H1 (cell line): ENCODE data around the gene OTUD3. TPM values are rescaled to one million over a fixed set of nuclear protein-coding genes. Genes with fewer than 3 reads are reported as not detected.

Experiments
- CTCF ChIA-PET: fragments of 300-600 bp; sonication (Branson Sonifier 250); formaldehyde crosslinking; loops from one replicate; lab custom pipeline; 2021; ENCODE audit not compliant: partially characterized antibody; lab: Charles Lee
- POLR2A ChIA-PET: fragments of 300-600 bp; sonication (Branson Sonifier 250); formaldehyde crosslinking; loops from one replicate; lab custom pipeline; 2021; ENCODE audit warnings: inconsistent platforms; ENCODE audit not compliant: partially characterized antibody; lab: Charles Lee
- DNase-seq, 2 experiments: peaks; one replicate each; pipeline versions ENCODE4 v3.0.0 to v3.0.0-alpha.2; 2010 to 2022; ENCODE audit warnings: low spot score in 2 of 2, low read depth in 1 of 2, mixed read lengths in 1 of 2
- FAIRE-seq: peaks from 2 replicates; lab custom pipeline; 2011; peaks lifted over from hg19 to GRCh38; lab: Jason Lieb, UNC
- H2AFZ ChIP-seq: 2 replicates; pipeline ENCODE4 v1.8.1; 2012; ENCODE audit warnings: low read length, inconsistent platforms
- H2AK5ac ChIP-seq: 2 replicates; pipeline ENCODE4 v1.6.1; 2013; ENCODE audit warnings: low read depth, low read length
- H2BK120ac ChIP-seq: replicated peaks from 2 replicates; pipeline ENCODE3; 2013; ENCODE audit warnings: low read depth, low read length, inconsistent platforms
- H2BK12ac ChIP-seq: 2 replicates; pipeline ENCODE4 v1.6.1; 2013; ENCODE audit warnings: low read depth, low read length
- H2BK15ac ChIP-seq: 2 replicates; pipeline ENCODE4 v1.6.1; 2013; ENCODE audit warnings: low read length
- H2BK20ac ChIP-seq: 2 replicates; pipeline ENCODE4 v1.6.1; 2013; ENCODE audit warnings: low read length
- H2BK5ac ChIP-seq: 2 replicates; pipeline ENCODE4 v1.6.1; 2013; ENCODE audit warnings: low read depth, low read length
- H3K14ac ChIP-seq: 2 replicates; pipeline ENCODE4 v1.6.1; 2013; ENCODE audit warnings: inconsistent platforms; ENCODE audit not compliant: insufficient read length
- H3K18ac ChIP-seq: 2 replicates; pipeline ENCODE4 v1.6.1; 2013; ENCODE audit warnings: low read length; ENCODE audit errors: extremely low read depth
- H3K23ac ChIP-seq: 2 replicates; pipeline ENCODE4 v1.6.1; 2013; ENCODE audit warnings: inconsistent platforms; ENCODE audit not compliant: insufficient read length
- H3K23me2 ChIP-seq: 2 replicates; pipeline ENCODE4 v1.6.1; 2013; ENCODE audit warnings: low read depth, low read length
- H3K27ac ChIP-seq: 2 replicates; pipeline ENCODE4 v1.6.1; 2011; ENCODE audit warnings: low read depth, low read length, inconsistent platforms
- H3K27me3 ChIP-seq, 4 experiments: replicated peaks in 1 of 4; 1 replicate in 1 of 4; 2 replicates in 3 of 4; pipeline versions ENCODE4 v1.6.1 to v1.8.1; 2011 to 2013; ENCODE audit warnings: low read length in 3 of 4, mild to moderate bottlenecking in 3 of 4, inconsistent platforms in 2 of 4, mixed read lengths in 2 of 4, moderate library complexity in 1 of 4; ENCODE audit not compliant: control insufficient read depth in 3 of 4, insufficient read depth in 3 of 4; ENCODE audit errors: extremely low read depth in 1 of 4
- H3K36me3 ChIP-seq, 4 experiments: 2 replicates each; pipeline versions ENCODE4 v1.6.1 to v1.8.1; 2011 to 2013; ENCODE audit warnings: mild to moderate bottlenecking in 4 of 4, low read length in 3 of 4, moderate library complexity in 2 of 4, control low read depth in 1 of 4, inconsistent platforms in 1 of 4; ENCODE audit not compliant: insufficient read depth in 4 of 4, control insufficient read depth in 2 of 4
- H3K4ac ChIP-seq: replicated peaks from 2 replicates; pipeline ENCODE3; 2013; ENCODE audit warnings: low read length, low read depth, mixed read lengths, inconsistent platforms; ENCODE audit not compliant: insufficient read length
- H3K4me1 ChIP-seq, 4 experiments: replicated peaks in 1 of 4; 1 replicate in 1 of 4; 2 replicates in 3 of 4; pipeline versions ENCODE4 v1.6.1 to v1.8.1; 2011 to 2013; ENCODE audit warnings: low read length in 3 of 4, inconsistent platforms in 2 of 4, mixed read lengths in 1 of 4; ENCODE audit not compliant: insufficient read depth in 4 of 4, control insufficient read depth in 3 of 4
- H3K4me2 ChIP-seq, 2 experiments: 2 replicates each; pipeline versions ENCODE4 v1.6.1 to v1.8.1; 2011 to 2013; ENCODE audit warnings: low read depth in 2 of 2, low read length in 2 of 2, control low read depth in 1 of 2, inconsistent platforms in 1 of 2, mild to moderate bottlenecking in 1 of 2; ENCODE audit not compliant: insufficient read depth in 1 of 2
- H3K4me3 ChIP-seq, 4 experiments: fragments of 200-600, 300-600 bp in 1 of 4; sonication (generic), shearing (Covaris generic), sonication (Bioruptor Twin) in 1 of 4; 2 replicates each; pipeline versions ENCODE4 v1.5.1 to v1.8.1; 2011 to 2016; ENCODE audit warnings: low read length in 4 of 4, low read depth in 3 of 4, control low read depth in 2 of 4, inconsistent platforms in 2 of 4, mild to moderate bottlenecking in 2 of 4, mixed read lengths in 1 of 4, moderate library complexity in 1 of 4; ENCODE audit not compliant: insufficient read depth in 2 of 4; ENCODE audit errors: extremely low read depth in 1 of 4
- H3K56ac ChIP-seq: replicated peaks from 2 replicates; pipeline ENCODE3; 2013; ENCODE audit warnings: low read depth, mild to moderate bottlenecking, mixed read lengths, low read length, inconsistent platforms; ENCODE audit not compliant: insufficient read length
- H3K79me1 ChIP-seq: 2 replicates; pipeline ENCODE4 v1.6.1; 2013; ENCODE audit warnings: low read depth, low read length, control low read depth
- H3K79me2 ChIP-seq, 2 experiments: 2 replicates each; pipeline versions ENCODE4 v1.6.1 to v1.8.1; 2012 to 2013; ENCODE audit warnings: low read length in 2 of 2, mild to moderate bottlenecking in 2 of 2, inconsistent platforms in 1 of 2; ENCODE audit not compliant: insufficient read depth in 2 of 2, control insufficient read depth in 1 of 2
- H3K9ac ChIP-seq, 4 experiments: replicated peaks in 1 of 4; 1 replicate in 1 of 4; 2 replicates in 3 of 4; pipeline versions ENCODE4 v1.6.1 to v1.8.1; 2011 to 2013; ENCODE audit warnings: low read depth in 3 of 4, low read length in 3 of 4, control low read depth in 2 of 4, mild to moderate bottlenecking in 2 of 4, moderate library complexity in 2 of 4, inconsistent platforms in 1 of 4; ENCODE audit errors: extremely low read depth in 1 of 4
- H3K9me3 ChIP-seq, 2 experiments: 2 replicates each; pipeline versions ENCODE4 v1.6.1 to v1.8.1; 2012 to 2013; ENCODE audit warnings: mild to moderate bottlenecking in 2 of 2, moderate library complexity in 2 of 2, control low read depth in 1 of 2, inconsistent platforms in 1 of 2, low read depth in 1 of 2, low read length in 1 of 2, mixed read lengths in 1 of 2; ENCODE audit not compliant: insufficient read depth in 2 of 2
- H4K20me1 ChIP-seq, 2 experiments: replicated peaks in 1 of 2; 2 replicates each; pipeline versions ENCODE3 to v1.8.1; 2011 to 2013; ENCODE audit warnings: inconsistent platforms in 2 of 2, low read length in 2 of 2, mild to moderate bottlenecking in 1 of 2; ENCODE audit not compliant: insufficient read depth in 2 of 2, control insufficient read depth in 1 of 2
- H4K5ac ChIP-seq: 2 replicates; pipeline ENCODE4 v1.6.1; 2013; ENCODE audit warnings: low read length, low read depth, mixed read lengths, inconsistent platforms; ENCODE audit not compliant: insufficient read length
- H4K8ac ChIP-seq: 2 replicates; pipeline ENCODE4 v1.8.0; 2013; ENCODE audit warnings: mild to moderate bottlenecking, moderate library complexity, low read length, inconsistent platforms; ENCODE audit not compliant: insufficient read depth; ENCODE audit errors: extremely low read depth
- H4K91ac ChIP-seq: replicated peaks from 2 replicates; pipeline ENCODE3; 2013; ENCODE audit warnings: low read length, mixed read lengths, inconsistent platforms; ENCODE audit not compliant: insufficient read length
- BCL11A ChIP-seq, 2 experiments: IDR thresholded peaks; one replicate each; pipeline ENCODE4 v1.6.1; 2011; ENCODE audit warnings: low read depth in 2 of 2, low read length in 2 of 2, mild to moderate bottlenecking in 2 of 2
- BRCA1 ChIP-seq: IDR thresholded peaks from 2 replicates; pipeline ENCODE4 v1.6.1; 2012; ENCODE audit warnings: low read depth, low read length, improper control_type of control experiment
- CBX8 ChIP-seq: fragments of 300-800, 300-1000 bp; sonication (generic); IDR thresholded peaks from 2 replicates; pipeline ENCODE4 v1.7.1; 2016; ENCODE audit warnings: low read depth, low read length, borderline replicate concordance
- E2F6 ChIP-seq: IDR thresholded peaks from 2 replicates; pipeline ENCODE4 v1.6.1; 2012; ENCODE audit warnings: inconsistent platforms
- GABPA ChIP-seq: IDR thresholded peaks from 2 replicates; pipeline ENCODE4 v1.6.1; 2011; ENCODE audit warnings: mild to moderate bottlenecking, low read length, moderate library complexity, borderline replicate concordance; ENCODE audit not compliant: insufficient read depth
- HDAC2 ChIP-seq, 2 experiments: fragments of 300-600 bp in 1 of 2; sonication (generic) in 1 of 2; IDR thresholded peaks; 2 replicates each; pipeline ENCODE4 v1.6.1; 2011 to 2012; ENCODE audit warnings: low read depth in 2 of 2, low read length in 2 of 2, mild to moderate bottlenecking in 2 of 2, moderate library complexity in 2 of 2, borderline replicate concordance in 1 of 2, inconsistent platforms in 1 of 2
- PHF8 ChIP-seq: fragments of 200-600 bp; sonication (generic); conservative IDR thresholded peaks from 2 replicates; pipeline ENCODE4 v1.7.1; 2012; ENCODE audit warnings: low read depth, mild to moderate bottlenecking, inconsistent platforms, low read length, moderate library complexity
- RNF2 ChIP-seq: fragments of 200-900, 300-1000 bp; sonication (generic); IDR thresholded peaks from 2 replicates; pipeline ENCODE4 v1.7.1; 2016; ENCODE audit warnings: borderline replicate concordance, low read depth, mild to moderate bottlenecking, antibody characterized with exemption, low read length; ENCODE audit not compliant: poor library complexity, severe bottlenecking; ENCODE audit errors: missing control alignments
- SIRT6 ChIP-seq: IDR thresholded peaks from one replicate; pipeline ENCODE4 v1.7.1; 2012; ENCODE audit warnings: low read length, inconsistent platforms
- SIX5 ChIP-seq: IDR thresholded peaks from 2 replicates; pipeline ENCODE4 v1.6.1; 2011; ENCODE audit warnings: mild to moderate bottlenecking, low read depth, low read length
- SRF ChIP-seq: IDR thresholded peaks from 2 replicates; pipeline ENCODE4 v1.6.1; 2011; ENCODE audit warnings: mild to moderate bottlenecking, low read depth, low read length, moderate library complexity
- SUZ12 ChIP-seq: fragments of 200-600 bp; sonication (generic); IDR thresholded peaks from 2 replicates; pipeline ENCODE4 v1.6.1; 2012; ENCODE audit warnings: mild to moderate bottlenecking, inconsistent platforms, low read length, moderate library complexity, mixed read lengths
- TBP ChIP-seq: IDR thresholded peaks from 2 replicates; pipeline ENCODE4 v1.6.1; 2011; ENCODE audit warnings: low read depth, low read length, improper control_type of control experiment
- WGBS, 2 experiments: shearing (Covaris generic) in 1 of 2; methylation state at CpG; one replicate each; pipeline versions ENCODE4 v1.1.6 to v1.1.7; 2013 to 2015; ENCODE audit warnings: low lambda C conversion rate in 2 of 2, mixed read lengths in 2 of 2, inconsistent platforms in 1 of 2, low coverage in 1 of 2, missing lambda C conversion rate in 1 of 2; ENCODE audit not compliant: insufficient replicate concordance in 2 of 2, insufficient coverage in 1 of 2, insufficient read length in 1 of 2; ENCODE audit errors: extremely low coverage in 1 of 2, missing lambda C conversion rate in 1 of 2; 5-methylcytosine and 5-hydroxymethylcytosine counted together
- polyA plus RNA-seq, 7 experiments: library from polyadenylated mRNA; depleted of rRNA in 3 of 7; stranded (reverse) in 5 of 7; unstranded in 2 of 7; fragments of >200 nt in 5 of 7; fragments of 200-250 nt in 2 of 7; gene quantifications; 1 replicate in 5 of 7; 2 replicates in 1 of 7; 4 replicates in 1 of 7; pipeline versions ENCODE4 v1.2.1 to v1.2.3, GENCODE V29; 2011 to 2013; ENCODE audit warnings: missing spikeins in 2 of 7, mixed read lengths in 2 of 7
- total RNA-seq: library from RNA; stranded (reverse); fragmentation: NEBNext Ultra II Directional; extraction: Animal tissue kit (Norgen Biotek cat#: 25700); gene quantifications from 2 replicates; pipeline ENCODE4 v1.2.1, GENCODE V29; 2021

Gene OTUD3
- total and polyA plus RNA-seq, 2 of the 8 experiments (the other 6 are each of a cell fraction or from before 2014, with no cell fraction given): 6.3 to 11.9 TPM

GRCh38 chr1:19909971-19910370 is 27.8 kb downstream of the OTUD3 start:
- Histone ChIP-seq H3K4me1 (no peaks in the 10 kb centered on the region), H3K18ac (no peak overlapping the region), H2BK20ac (no peak overlapping the region), H3K56ac (no peak overlapping the region), H2AK5ac (no peak overlapping the region), H3K79me1 (no peaks in the 10 kb centered on the region), H3K4me2 (no peak overlapping the region), H2AFZ (no peak overlapping the region), H4K5ac (no peak overlapping the region), H3K4ac (no peak overlapping the region), H4K8ac (no peak overlapping the region), H2BK5ac (no peak overlapping the region), H2BK12ac (no peak overlapping the region), H3K9me3 (no peaks in the 10 kb centered on the region), H2BK15ac (no peak overlapping the region), H3K27me3 (no peaks in the 10 kb centered on the region), H3K79me2 (no peaks in the 10 kb centered on the region), H3K27ac (no peak overlapping the region), H2BK120ac (no peak overlapping the region), H3K14ac (no peak overlapping the region), H3K4me3 (no peak overlapping the region), H3K36me3 (peaks cover 20 to 73% (median 61%) of the 10 kb centered on the region in 4 experiments), H3K9ac (no peak overlapping the region), H3K23ac (no peak overlapping the region), H4K20me1 (no peaks in the 10 kb centered on the region), H4K91ac (no peak overlapping the region), H3K23me2 (no peaks in the 10 kb centered on the region)
- WGBS, 2 experiments: 94% methylated on average over 3 of the region's 3 CpGs; no CpG with 5 or more reads in 1 of the 2 experiments
- FAIRE-seq (no peak), DNase-seq (no peak)
- ChIA-PET POLR2A (no interaction called here), CTCF (interaction anchor here (1.1 to 2.3 kb wide), 5 partner anchors 11 to 248 kb away, joined by 3 to 10 read pairs (median 5); partner anchors contain the start of gene OTUD3)
- TF ChIP-seq PHF8 (no peak), SIRT6 (no peak), HDAC2 (IDR thresholded peaks at IDR 0.05; ENCODE audit: borderline replicate concordance in 1 of 2, low read depth in 2 of 2, low read length in 2 of 2) (no peak), RNF2 (no peak), BRCA1 (no peak), SRF (no peak), BCL11A (IDR thresholded peaks at IDR 0.05; ENCODE audit: low read depth in 2 of 2, low read length in 2 of 2) (no peak), GABPA (no peak), TBP (no peak), CBX8 (no peak), SUZ12 (no peak), SIX5 (no peak), E2F6 (no peak)
